Measurements from ENCODE around the gene SUDS3.

- TF ChIP-seq CTCF (conservative IDR thresholded peaks at IDR 0.05; ENCODE audit: low read depth, low read length) (no peak), EZH2phosphoT487 (IDR thresholded peaks at IDR 0.05; ENCODE audit: borderline replicate concordance, low read length) (no peak), EZH2 (IDR thresholded peaks at IDR 0.05; ENCODE audit: low read length, unreplicated experiment) (no peak)
Measured at GRCh38 chr12:118429688-118430383, 53.5 kb downstream of the SUDS3 start.
